ENCODE results near the gene CILP2.
A peak's percentile ranks its signal among the peaks of the same experiment; 100 is the strongest.

The CILP2 gene

GRCh38 chr19:19529783-19530422 is 8.2 kb upstream of the CILP2 start:
- no peak for DNase-seq

- DNase-seq: no peak
Observed at GRCh38 chr19:19530423-19530804, 7.7 kb upstream of the CILP2 start.

GRCh38 chr19:19530889-19531288 is 7.2 kb upstream of the CILP2 start:
- no peak for DNase-seq

- peak; percentile 44 to 84 for DNase-seq
Observed at GRCh38 chr19:19531951-19532805, 5.9 kb upstream of the CILP2 start.

- DNase-seq: no peak
Observed at GRCh38 chr19:19532806-19533701, 5.0 kb upstream of the CILP2 start.

- no peak for DNase-seq
Observed at GRCh38 chr19:19533841-19534240, 4.2 kb upstream of the CILP2 start.

- no peak for DNase-seq
Observed at GRCh38 chr19:19534556-19535265, 3.4 kb upstream of the CILP2 start.

GRCh38 chr19:19535311-19536191 is 2.5 kb upstream of the CILP2 start:
- no peak for DNase-seq

- DNase-seq: no peak
Observed at GRCh38 chr19:19537075-19538048, 703 bp upstream of the CILP2 start.

- no peak for DNase-seq
Observed at GRCh38 chr19:19538785-19539166, 711 bp downstream of the CILP2 start.

- no peak for DNase-seq
Observed at GRCh38 chr19:19539698-19540063, 1.6 kb downstream of the CILP2 start.

GRCh38 chr19:19540064-19540714 is 2.1 kb downstream of the CILP2 start:
- DNase-seq: no peak

GRCh38 chr19:19540715-19541515 is 2.9 kb downstream of the CILP2 start:
- DNase-seq: no peak

GRCh38 chr19:19541616-19542015 is 3.6 kb downstream of the CILP2 start:
- DNase-seq: no peak

- no peak for DNase-seq
Observed at GRCh38 chr19:19542507-19542906, 4.4 kb downstream of the CILP2 start.

GRCh38 chr19:19543101-19543500 is 5.0 kb downstream of the CILP2 start:
- no peak for DNase-seq

GRCh38 chr19:19543640-19544039 is 5.6 kb downstream of the CILP2 start:
- no peak for DNase-seq

- no peak for DNase-seq
Observed at GRCh38 chr19:19544257-19544953, 6.3 kb downstream of the CILP2 start.

Measured in NCI-H446 (cell line).